H1 (cell line): ENCODE results near the gene NBL1. TPM values are rescaled to one million over a fixed set of nuclear protein-coding genes. Genes with fewer than 3 reads are reported as not detected.

Source experiments
- CTCF ChIA-PET: fragments of 300-600 bp; sonication (Branson Sonifier 250); formaldehyde crosslinking; loops from one replicate; lab custom pipeline; 2021; ENCODE audit not compliant: partially characterized antibody; lab: Charles Lee
- POLR2A ChIA-PET: fragments of 300-600 bp; sonication (Branson Sonifier 250); formaldehyde crosslinking; loops from one replicate; lab custom pipeline; 2021; ENCODE audit warnings: inconsistent platforms; ENCODE audit not compliant: partially characterized antibody; lab: Charles Lee
- DNase-seq, 2 experiments: peaks; one replicate each; pipeline versions ENCODE4 v3.0.0 to v3.0.0-alpha.2; 2010 to 2022; ENCODE audit warnings: low spot score in 2 of 2, low read depth in 1 of 2, mixed read lengths in 1 of 2
- FAIRE-seq: peaks from 2 replicates; lab custom pipeline; 2011; peaks lifted over from hg19 to GRCh38; lab: Jason Lieb, UNC
- H2AFZ ChIP-seq: 2 replicates; pipeline ENCODE4 v1.8.1; 2012; ENCODE audit warnings: low read length, inconsistent platforms
- H2AK5ac ChIP-seq: 2 replicates; pipeline ENCODE4 v1.6.1; 2013; ENCODE audit warnings: low read depth, low read length
- H2BK120ac ChIP-seq: replicated peaks from 2 replicates; pipeline ENCODE3; 2013; ENCODE audit warnings: low read depth, low read length, inconsistent platforms
- H2BK12ac ChIP-seq: 2 replicates; pipeline ENCODE4 v1.6.1; 2013; ENCODE audit warnings: low read depth, low read length
- H2BK15ac ChIP-seq: 2 replicates; pipeline ENCODE4 v1.6.1; 2013; ENCODE audit warnings: low read length
- H2BK20ac ChIP-seq: 2 replicates; pipeline ENCODE4 v1.6.1; 2013; ENCODE audit warnings: low read length
- H2BK5ac ChIP-seq: 2 replicates; pipeline ENCODE4 v1.6.1; 2013; ENCODE audit warnings: low read depth, low read length
- H3K14ac ChIP-seq: 2 replicates; pipeline ENCODE4 v1.6.1; 2013; ENCODE audit warnings: inconsistent platforms; ENCODE audit not compliant: insufficient read length
- H3K18ac ChIP-seq: 2 replicates; pipeline ENCODE4 v1.6.1; 2013; ENCODE audit warnings: low read length; ENCODE audit errors: extremely low read depth
- H3K23ac ChIP-seq: 2 replicates; pipeline ENCODE4 v1.6.1; 2013; ENCODE audit warnings: inconsistent platforms; ENCODE audit not compliant: insufficient read length
- H3K23me2 ChIP-seq: 2 replicates; pipeline ENCODE4 v1.6.1; 2013; ENCODE audit warnings: low read depth, low read length
- H3K27ac ChIP-seq: 2 replicates; pipeline ENCODE4 v1.6.1; 2011; ENCODE audit warnings: low read depth, low read length, inconsistent platforms
- H3K27me3 ChIP-seq, 4 experiments: replicated peaks in 1 of 4; 1 replicate in 1 of 4; 2 replicates in 3 of 4; pipeline versions ENCODE4 v1.6.1 to v1.8.1; 2011 to 2013; ENCODE audit warnings: low read length in 3 of 4, mild to moderate bottlenecking in 3 of 4, inconsistent platforms in 2 of 4, mixed read lengths in 2 of 4, moderate library complexity in 1 of 4; ENCODE audit not compliant: control insufficient read depth in 3 of 4, insufficient read depth in 3 of 4; ENCODE audit errors: extremely low read depth in 1 of 4
- H3K36me3 ChIP-seq, 4 experiments: 2 replicates each; pipeline versions ENCODE4 v1.6.1 to v1.8.1; 2011 to 2013; ENCODE audit warnings: mild to moderate bottlenecking in 4 of 4, low read length in 3 of 4, moderate library complexity in 2 of 4, control low read depth in 1 of 4, inconsistent platforms in 1 of 4; ENCODE audit not compliant: insufficient read depth in 4 of 4, control insufficient read depth in 2 of 4
- H3K4ac ChIP-seq: replicated peaks from 2 replicates; pipeline ENCODE3; 2013; ENCODE audit warnings: low read length, low read depth, mixed read lengths, inconsistent platforms; ENCODE audit not compliant: insufficient read length
- H3K4me1 ChIP-seq, 4 experiments: replicated peaks in 1 of 4; 1 replicate in 1 of 4; 2 replicates in 3 of 4; pipeline versions ENCODE4 v1.6.1 to v1.8.1; 2011 to 2013; ENCODE audit warnings: low read length in 3 of 4, inconsistent platforms in 2 of 4, mixed read lengths in 1 of 4; ENCODE audit not compliant: insufficient read depth in 4 of 4, control insufficient read depth in 3 of 4
- H3K4me2 ChIP-seq, 2 experiments: 2 replicates each; pipeline versions ENCODE4 v1.6.1 to v1.8.1; 2011 to 2013; ENCODE audit warnings: low read depth in 2 of 2, low read length in 2 of 2, control low read depth in 1 of 2, inconsistent platforms in 1 of 2, mild to moderate bottlenecking in 1 of 2; ENCODE audit not compliant: insufficient read depth in 1 of 2
- H3K4me3 ChIP-seq, 4 experiments: fragments of 200-600, 300-600 bp in 1 of 4; sonication (generic), shearing (Covaris generic), sonication (Bioruptor Twin) in 1 of 4; 2 replicates each; pipeline versions ENCODE4 v1.5.1 to v1.8.1; 2011 to 2016; ENCODE audit warnings: low read length in 4 of 4, low read depth in 3 of 4, control low read depth in 2 of 4, inconsistent platforms in 2 of 4, mild to moderate bottlenecking in 2 of 4, mixed read lengths in 1 of 4, moderate library complexity in 1 of 4; ENCODE audit not compliant: insufficient read depth in 2 of 4; ENCODE audit errors: extremely low read depth in 1 of 4
- H3K56ac ChIP-seq: replicated peaks from 2 replicates; pipeline ENCODE3; 2013; ENCODE audit warnings: low read depth, mild to moderate bottlenecking, mixed read lengths, low read length, inconsistent platforms; ENCODE audit not compliant: insufficient read length
- H3K79me1 ChIP-seq: 2 replicates; pipeline ENCODE4 v1.6.1; 2013; ENCODE audit warnings: low read depth, low read length, control low read depth
- H3K79me2 ChIP-seq, 2 experiments: 2 replicates each; pipeline versions ENCODE4 v1.6.1 to v1.8.1; 2012 to 2013; ENCODE audit warnings: low read length in 2 of 2, mild to moderate bottlenecking in 2 of 2, inconsistent platforms in 1 of 2; ENCODE audit not compliant: insufficient read depth in 2 of 2, control insufficient read depth in 1 of 2
- H3K9ac ChIP-seq, 4 experiments: replicated peaks in 1 of 4; 1 replicate in 1 of 4; 2 replicates in 3 of 4; pipeline versions ENCODE4 v1.6.1 to v1.8.1; 2011 to 2013; ENCODE audit warnings: low read depth in 3 of 4, low read length in 3 of 4, control low read depth in 2 of 4, mild to moderate bottlenecking in 2 of 4, moderate library complexity in 2 of 4, inconsistent platforms in 1 of 4; ENCODE audit errors: extremely low read depth in 1 of 4
- H3K9me3 ChIP-seq, 2 experiments: 2 replicates each; pipeline versions ENCODE4 v1.6.1 to v1.8.1; 2012 to 2013; ENCODE audit warnings: mild to moderate bottlenecking in 2 of 2, moderate library complexity in 2 of 2, control low read depth in 1 of 2, inconsistent platforms in 1 of 2, low read depth in 1 of 2, low read length in 1 of 2, mixed read lengths in 1 of 2; ENCODE audit not compliant: insufficient read depth in 2 of 2
- H4K20me1 ChIP-seq, 2 experiments: replicated peaks in 1 of 2; 2 replicates each; pipeline versions ENCODE3 to v1.8.1; 2011 to 2013; ENCODE audit warnings: inconsistent platforms in 2 of 2, low read length in 2 of 2, mild to moderate bottlenecking in 1 of 2; ENCODE audit not compliant: insufficient read depth in 2 of 2, control insufficient read depth in 1 of 2
- H4K5ac ChIP-seq: 2 replicates; pipeline ENCODE4 v1.6.1; 2013; ENCODE audit warnings: low read length, low read depth, mixed read lengths, inconsistent platforms; ENCODE audit not compliant: insufficient read length
- H4K8ac ChIP-seq: 2 replicates; pipeline ENCODE4 v1.8.0; 2013; ENCODE audit warnings: mild to moderate bottlenecking, moderate library complexity, low read length, inconsistent platforms; ENCODE audit not compliant: insufficient read depth; ENCODE audit errors: extremely low read depth
- H4K91ac ChIP-seq: replicated peaks from 2 replicates; pipeline ENCODE3; 2013; ENCODE audit warnings: low read length, mixed read lengths, inconsistent platforms; ENCODE audit not compliant: insufficient read length
- ASH2L ChIP-seq: fragments of 200-600, 300-600 bp; sonication (generic); IDR thresholded peaks from one replicate; pipeline ENCODE4 v1.7.1; 2017; ENCODE audit warnings: low read length
- CEBPB ChIP-seq: IDR thresholded peaks from 2 replicates; pipeline ENCODE4 v1.6.1; 2012; ENCODE audit warnings: low read depth, low read length
- CHD1 ChIP-seq: IDR thresholded peaks from 2 replicates; pipeline ENCODE4 v1.6.1; 2012; ENCODE audit warnings: low read depth, low read length, improper control_type of control experiment
- FOSL1 ChIP-seq: IDR thresholded peaks from 2 replicates; pipeline ENCODE4 v1.6.1; 2011; ENCODE audit warnings: mild to moderate bottlenecking, low read depth, low read length, moderate library complexity; ENCODE audit not compliant: insufficient read depth
- MAFK ChIP-seq: IDR thresholded peaks from 2 replicates; pipeline ENCODE4 v1.6.1; 2012; ENCODE audit warnings: low read depth, mild to moderate bottlenecking, improper control_type of control experiment, low read length
- NRF1 ChIP-seq: IDR thresholded peaks from 2 replicates; pipeline ENCODE4 v1.6.1; 2011; ENCODE audit warnings: mild to moderate bottlenecking, low read depth, low read length, improper control_type of control experiment
- RAD21 ChIP-seq, 2 experiments: IDR thresholded peaks in 1 of 2; conservative IDR thresholded peaks in 1 of 2; 2 replicates each; pipeline ENCODE4 v1.6.1; 2011; ENCODE audit warnings: low read depth in 2 of 2, low read length in 2 of 2, improper control_type of control experiment in 1 of 2, inconsistent platforms in 1 of 2, mild to moderate bottlenecking in 1 of 2, moderate library complexity in 1 of 2
- RFX5 ChIP-seq: IDR thresholded peaks from 2 replicates; pipeline ENCODE4 v1.6.1; 2011; ENCODE audit warnings: low read depth, low read length, improper control_type of control experiment, borderline replicate concordance
- SUZ12 ChIP-seq: fragments of 200-600 bp; sonication (generic); IDR thresholded peaks from 2 replicates; pipeline ENCODE4 v1.6.1; 2012; ENCODE audit warnings: mild to moderate bottlenecking, inconsistent platforms, low read length, moderate library complexity, mixed read lengths
- TCF12 ChIP-seq: IDR thresholded peaks from 2 replicates; pipeline ENCODE4 v1.6.1; 2011; ENCODE audit warnings: low read depth, mild to moderate bottlenecking, low read length
- WGBS, 2 experiments: shearing (Covaris generic) in 1 of 2; methylation state at CpG; one replicate each; pipeline versions ENCODE4 v1.1.6 to v1.1.7; 2013 to 2015; ENCODE audit warnings: low lambda C conversion rate in 2 of 2, mixed read lengths in 2 of 2, inconsistent platforms in 1 of 2, low coverage in 1 of 2, missing lambda C conversion rate in 1 of 2; ENCODE audit not compliant: insufficient replicate concordance in 2 of 2, insufficient coverage in 1 of 2, insufficient read length in 1 of 2; ENCODE audit errors: extremely low coverage in 1 of 2, missing lambda C conversion rate in 1 of 2; 5-methylcytosine and 5-hydroxymethylcytosine counted together
- polyA plus RNA-seq, 7 experiments: library from polyadenylated mRNA; depleted of rRNA in 3 of 7; stranded (reverse) in 5 of 7; unstranded in 2 of 7; fragments of >200 nt in 5 of 7; fragments of 200-250 nt in 2 of 7; gene quantifications; 1 replicate in 5 of 7; 2 replicates in 1 of 7; 4 replicates in 1 of 7; pipeline versions ENCODE4 v1.2.1 to v1.2.3, GENCODE V29; 2011 to 2013; ENCODE audit warnings: missing spikeins in 2 of 7, mixed read lengths in 2 of 7
- total RNA-seq: library from RNA; stranded (reverse); fragmentation: NEBNext Ultra II Directional; extraction: Animal tissue kit (Norgen Biotek cat#: 25700); gene quantifications from 2 replicates; pipeline ENCODE4 v1.2.1, GENCODE V29; 2021
- TF ChIP-seq, protein P1 (sequence below): IDR thresholded peaks from 2 replicates; pipeline ENCODE4 v1.6.1; 2012; ENCODE audit warnings: inconsistent platforms

The NBL1 gene
- total and polyA plus RNA-seq, 2 of the 8 experiments (the other 6 are each of a cell fraction or from before 2014, with no cell fraction given) = 8.7 to 9.7 TPM

DNA sequence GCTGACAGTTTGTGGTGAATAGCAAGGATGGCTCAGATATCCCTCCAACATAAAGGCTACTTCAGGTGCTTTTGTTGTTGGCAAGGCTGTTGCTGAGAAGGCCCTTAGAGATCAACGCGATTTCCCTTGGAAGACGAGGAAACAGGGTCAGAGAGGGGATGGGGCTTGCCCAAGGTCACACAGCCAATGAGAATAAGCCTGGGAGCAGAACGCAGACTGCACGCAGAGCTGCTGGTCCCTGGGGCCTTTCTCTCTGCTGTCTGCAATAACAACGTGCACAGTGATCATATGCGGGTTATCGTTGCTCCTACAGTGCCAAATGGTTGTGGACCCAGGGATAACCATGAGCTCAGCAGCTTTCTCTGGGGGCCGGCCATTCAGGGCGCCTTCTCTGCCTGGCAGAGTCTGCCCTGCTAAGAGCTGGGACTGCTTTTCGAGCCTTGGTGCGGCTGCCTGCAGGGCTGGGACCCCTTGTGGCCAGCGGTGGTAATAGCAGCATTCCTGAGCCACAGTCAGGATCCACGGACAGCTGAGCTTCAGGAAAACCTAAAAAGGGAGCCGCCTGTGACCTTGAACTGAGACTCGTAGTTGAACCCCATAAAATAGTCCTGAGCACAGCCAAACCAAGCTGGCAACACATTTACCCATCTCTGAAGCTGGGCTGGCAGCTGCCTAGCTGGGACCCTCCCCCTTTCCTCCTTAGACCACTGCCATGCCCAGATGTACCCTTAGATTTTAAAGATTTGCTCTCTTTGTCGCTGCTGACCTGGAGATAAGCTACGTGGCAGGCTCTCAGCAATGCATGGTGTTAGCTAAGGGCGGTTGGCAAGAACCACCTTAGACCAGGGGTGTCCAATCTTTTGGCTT is 60.4 kb downstream of the NBL1 start:
- FAIRE-seq = peak; percentile 82
- H3K56ac ChIP-seq = no peak overlapping the region
- H2BK120ac ChIP-seq = no peak overlapping the region
- no peak overlapping the region for H3K27ac ChIP-seq
- no peaks in the 10 kb centered on the region for H4K20me1 ChIP-seq
- H2BK12ac ChIP-seq = no peak overlapping the region
- H3K27me3 ChIP-seq = no peaks in the 10 kb centered on the region
- no peak overlapping the region for H3K4ac ChIP-seq
- ChIA-PET CTCF (interaction anchor here (0.7 to 9.8 kb wide), 42 partner anchors 9 to 896 kb away, joined by 3 to 127 read pairs (median 5); partner anchors contain the start of genes HTR6 and OTUD3), POLR2A (interaction anchor here (2.2 kb wide), 1 partner anchor 11 kb away, joined by 6 read pairs; no protein-coding TSS in a partner anchor)
- H2BK20ac ChIP-seq = 0 out of 2 replicates have a peak overlapping the region, but pooled peaks have one; percentile 53
- H4K91ac ChIP-seq = peak overlapping the region; percentile 15
- no peaks in the 10 kb centered on the region for H3K23me2 ChIP-seq
- peak; percentile 69 to 95 for DNase-seq
- H4K5ac ChIP-seq = no peak overlapping the region
- H2BK5ac ChIP-seq = no peak overlapping the region
- no peak overlapping the region for H3K14ac ChIP-seq
- no peaks in the 10 kb centered on the region for H3K9me3 ChIP-seq
- H3K36me3 ChIP-seq = no peaks in the 10 kb centered on the region
- H2AFZ ChIP-seq = peak overlapping the region; percentile 99
- no peak overlapping the region for H3K9ac ChIP-seq
- no peak overlapping the region for H4K8ac ChIP-seq
- no peaks in the 10 kb centered on the region; the same call in 1 of the 2 replicates for H3K79me1 ChIP-seq
- no peak overlapping the region for H3K18ac ChIP-seq
- 16% methylated on average over 19 of the region's 19 CpGs; no CpG with 5 or more reads in 1 of the 2 experiments for WGBS, 2 experiments
- peak overlapping the region; percentile 10 to 70; a peak in 3 of 4 replicates for H3K4me2 ChIP-seq
- peaks cover 0 to 8% (median 3%) of the 10 kb centered on the region in 4 experiments; a peak in 5 of 7 replicates for H3K4me1 ChIP-seq
- H2BK15ac ChIP-seq = peak overlapping the region; percentile 61; the same call in 1 of the 2 replicates
- H2AK5ac ChIP-seq = no peak overlapping the region
- no peak overlapping the region for H3K23ac ChIP-seq
- H3K4me3 ChIP-seq = peak overlapping the region in 1 of 4 experiments; percentile 41; a peak in 2 of 8 replicates
- no peaks in the 10 kb centered on the region for H3K79me2 ChIP-seq
- TF ChIP-seq TCF12 (0 out of 2 replicates have a peak, but pooled peaks have one; percentile 60), FOSL1 (no peak), RAD21 (IDR thresholded peaks at IDR 0.05 in 1 of 2, conservative IDR thresholded peaks at IDR 0.05 in 1 of 2; ENCODE audit: low read depth in 2 of 2, low read length in 2 of 2) (peak; percentile 66 to 78), ASH2L (no peak), RFX5 (no peak), NRF1 (no peak), SUZ12 (no peak), CEBPB (no peak), CHD1 (no peak), MAFK (peak; percentile 42; the same call in 1 of the 2 replicates)
- TF ChIP-seq, protein P1, sequence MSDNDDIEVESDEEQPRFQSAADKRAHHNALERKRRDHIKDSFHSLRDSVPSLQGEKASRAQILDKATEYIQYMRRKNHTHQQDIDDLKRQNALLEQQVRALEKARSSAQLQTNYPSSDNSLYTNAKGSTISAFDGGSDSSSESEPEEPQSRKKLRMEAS = peak; percentile 38; the same call in 1 of the 2 replicates
